Neural crest cell (in vitro differentiated cells): ENCODE measurements around the gene FAM83F. TPM values are rescaled to one million over a fixed set of nuclear protein-coding genes. Genes with fewer than 3 reads are reported as not detected.

ENCODE experiments used
- DNase-seq: peaks from one replicate; pipeline ENCODE4 v3.0.0; 2021; ENCODE audit warnings: low read depth, mixed read lengths, low spot score
- H3K27ac Mint-ChIP-seq: one replicate; pipeline ENCODE4 v1.8.0; 2021; ENCODE audit warnings: mild to moderate bottlenecking, mixed read lengths; ENCODE audit not compliant: unreplicated experiment
- H3K27me3 Mint-ChIP-seq: 2 replicates; pipeline ENCODE4 v1.8.0; 2021; ENCODE audit warnings: low read depth, mild to moderate bottlenecking, mixed read lengths
- H3K36me3 Mint-ChIP-seq: 2 replicates; pipeline ENCODE4 v1.8.0; 2021; ENCODE audit warnings: low read depth, mild to moderate bottlenecking, mixed read lengths
- H3K4me1 Mint-ChIP-seq: 2 replicates; pipeline ENCODE4 v1.8.0; 2021; ENCODE audit warnings: mixed read lengths
- H3K4me3 Mint-ChIP-seq: one replicate; pipeline ENCODE4 v1.8.0; 2021; ENCODE audit warnings: mild to moderate bottlenecking, mixed read lengths
- H3K9me3 Mint-ChIP-seq: 2 replicates; pipeline ENCODE4 v1.8.0; 2021; ENCODE audit warnings: mixed read lengths
- CTCF ChIP-seq: fragments of 200-600 bp; sonication (generic); conservative IDR thresholded peaks from 2 replicates; pipeline ENCODE4 v1.5.0; 2021; ENCODE audit warnings: antibody characterized with exemption, mild to moderate bottlenecking
- total RNA-seq: library from RNA; stranded (reverse); gene quantifications from 2 replicates; pipeline ENCODE4 v1.2.1, GENCODE V29; 2021

FAM83F gene
- total RNA-seq, 1 donor from 2014 or later: 3.1 TPM

GRCh38 chr22:40015358-40015976, 20.7 kb downstream of the FAM83F start:
- Mint-ChIP-seq H3K27ac (no peak overlapping the region), H3K9me3 (no peaks in the 10 kb centered on the region), H3K36me3 (no peaks in the 10 kb centered on the region), H3K4me1 (peaks cover 9% of the 10 kb centered on the region), H3K4me3 (no peak overlapping the region), H3K27me3 (peaks cover 4% of the 10 kb centered on the region)
- DNase-seq: no peak
- TF ChIP-seq CTCF: no peak

- H3K27ac Mint-ChIP-seq: no peak overlapping the region
- H3K27me3 Mint-ChIP-seq: no peaks in the 10 kb centered on the region
- peaks cover 4% of the 10 kb centered on the region for H3K4me1 Mint-ChIP-seq
- no peaks in the 10 kb centered on the region for H3K36me3 Mint-ChIP-seq
- no peak for TF ChIP-seq CTCF
- DNase-seq: no peak
- H3K9me3 Mint-ChIP-seq: no peaks in the 10 kb centered on the region
- H3K4me3 Mint-ChIP-seq: no peak overlapping the region
Observed at GRCh38 chr22:40018051-40018450, 23.3 kb downstream of the FAM83F start.

- TF ChIP-seq CTCF: no peak
- no peak overlapping the region for H3K27ac Mint-ChIP-seq
- H3K9me3 Mint-ChIP-seq: no peaks in the 10 kb centered on the region
- no peaks in the 10 kb centered on the region for H3K36me3 Mint-ChIP-seq
- no peak overlapping the region for H3K4me3 Mint-ChIP-seq
- peaks cover 4% of the 10 kb centered on the region for H3K4me1 Mint-ChIP-seq
- no peak for DNase-seq
- H3K27me3 Mint-ChIP-seq: no peaks in the 10 kb centered on the region
Observed at GRCh38 chr22:40019100-40019499, 24.3 kb downstream of the FAM83F start.

GRCh38 chr22:40020956-40021355, 26.2 kb downstream of the FAM83F start:
- Mint-ChIP-seq H3K4me1 (peaks cover 4% of the 10 kb centered on the region), H3K36me3 (no peaks in the 10 kb centered on the region), H3K4me3 (no peak overlapping the region), H3K9me3 (no peaks in the 10 kb centered on the region), H3K27me3 (no peaks in the 10 kb centered on the region), H3K27ac (no peak overlapping the region)
- DNase-seq: no peak
- no peak for TF ChIP-seq CTCF

- peaks cover 4% of the 10 kb centered on the region for H3K4me1 Mint-ChIP-seq
- no peaks in the 10 kb centered on the region for H3K27me3 Mint-ChIP-seq
- no peak for DNase-seq
- no peaks in the 10 kb centered on the region for H3K36me3 Mint-ChIP-seq
- TF ChIP-seq CTCF: no peak
- no peaks in the 10 kb centered on the region for H3K9me3 Mint-ChIP-seq
- no peak overlapping the region for H3K27ac Mint-ChIP-seq
- H3K4me3 Mint-ChIP-seq: no peak overlapping the region
Observed at GRCh38 chr22:40021401-40022000, 26.7 kb downstream of the FAM83F start.
